ENCODE measurements around the gene TMC7. TPM values are rescaled to one million over a fixed set of nuclear protein-coding genes. Genes with fewer than 3 reads are reported as not detected.

The TMC7 gene
- total RNA-seq, 3 donors from 2014 or later = 5.4 to 12.4 (median 9.2) TPM

- no peak for ATAC-seq
- intact Hi-C loops (cut with DNase I, micrococcal nuclease) = no loop called here
These were observed 24.8 kb downstream of the TMC7 start for GRCh38 chr16:19008245-19009169.

DNA sequence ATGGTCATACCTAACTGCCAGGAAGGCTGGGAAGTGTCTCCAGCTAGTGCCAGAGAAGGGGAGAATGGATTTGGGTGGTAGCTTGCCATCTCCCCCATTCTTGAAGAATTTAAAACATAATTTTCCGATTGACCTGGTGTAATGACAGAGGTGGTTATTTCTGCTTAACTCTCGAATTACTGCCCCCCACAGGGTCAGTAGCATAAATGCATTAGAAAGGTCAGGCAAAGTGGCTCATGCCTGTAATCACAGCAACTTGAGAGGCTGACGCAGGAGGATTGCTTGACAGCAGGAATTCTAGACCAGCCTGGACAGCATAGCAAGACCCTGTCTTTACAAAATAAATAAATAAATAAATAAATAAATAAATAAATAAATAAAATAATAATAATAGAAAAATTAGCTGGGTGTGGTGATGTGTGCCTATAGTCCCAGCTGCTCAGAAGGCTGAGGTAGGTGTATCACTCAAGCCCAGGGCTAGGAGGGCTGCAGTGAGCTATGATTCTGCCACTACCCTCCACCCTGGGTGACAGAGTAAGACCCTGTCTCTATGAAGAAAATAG, 27.5 kb downstream of the TMC7 start:
- H3K36me3 ChIP-seq (ENCODE audit: low read depth) = no peaks in the 10 kb centered on the region
- no peak overlapping the region for H3K4me3 ChIP-seq
- no peak for DNase-seq
- H3K4me1 ChIP-seq (ENCODE audit: low read depth) = no peaks in the 10 kb centered on the region
- no peak for ATAC-seq
- no peak for TF ChIP-seq CTCF (IDR thresholded peaks at IDR 0.05)
- intact Hi-C loops (cut with DNase I, micrococcal nuclease) = no loop called here
- H3K9me3 ChIP-seq = peaks cover 8% of the 10 kb centered on the region

More at GRCh38 chr16:19008245-19009169, 24.8 kb downstream of the TMC7 start:
- no peaks in the 10 kb centered on the region for H3K36me3 ChIP-seq (ENCODE audit: low read depth)
- peaks cover 8% of the 10 kb centered on the region for H3K9me3 ChIP-seq
- no peaks in the 10 kb centered on the region for H3K4me1 ChIP-seq (ENCODE audit: low read depth)
- H3K4me3 ChIP-seq = no peak overlapping the region
- no peak for DNase-seq
- no peak for TF ChIP-seq CTCF (IDR thresholded peaks at IDR 0.05)

DNA sequence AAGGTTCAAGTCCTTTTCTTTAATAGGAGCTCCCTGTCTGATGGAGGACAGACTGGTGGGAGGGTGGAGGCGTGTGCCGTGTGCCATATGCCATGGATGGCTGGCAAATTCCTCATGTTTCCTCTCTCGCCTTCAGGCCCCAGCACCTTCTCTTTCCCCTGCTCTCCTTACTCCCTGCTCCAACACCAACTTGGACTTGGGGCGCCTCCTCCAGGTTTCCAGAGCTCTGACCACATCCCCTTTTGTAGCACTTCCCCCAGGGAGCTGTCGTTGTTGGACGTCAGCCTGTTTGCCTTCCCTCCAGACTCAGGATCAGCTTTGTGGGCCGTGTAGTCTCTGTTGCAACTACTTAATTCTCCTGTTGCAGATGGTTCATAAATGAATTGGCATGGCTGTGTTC, 30.7 kb downstream of the TMC7 start:
- no peak for TF ChIP-seq CTCF (IDR thresholded peaks at IDR 0.05)
- peak in 1 of 3 donors; percentile 36 for DNase-seq
- Histone ChIP-seq H3K4me1 (ENCODE audit: low read depth) (no peaks in the 10 kb centered on the region), H3K9me3 (peaks cover 8% of the 10 kb centered on the region), H3K36me3 (ENCODE audit: low read depth) (no peaks in the 10 kb centered on the region), H3K4me3 (no peak overlapping the region)
- peak; percentile 63 for ATAC-seq
- intact Hi-C loops (cut with DNase I, micrococcal nuclease) = no loop called here

- intact Hi-C loops (cut with DNase I, micrococcal nuclease) = no loop called here
- Histone ChIP-seq H3K4me1 (ENCODE audit: low read depth) (no peaks in the 10 kb centered on the region), H3K9me3 (no peaks in the 10 kb centered on the region), H3K36me3 (ENCODE audit: low read depth) (no peaks in the 10 kb centered on the region), H3K4me3 (no peak overlapping the region)
- no peak for TF ChIP-seq CTCF (IDR thresholded peaks at IDR 0.05)
- no peak for ATAC-seq
- no peak for DNase-seq
These were observed 33.4 kb downstream of the TMC7 start for GRCh38 chr16:19017179-19017578.

DNA sequence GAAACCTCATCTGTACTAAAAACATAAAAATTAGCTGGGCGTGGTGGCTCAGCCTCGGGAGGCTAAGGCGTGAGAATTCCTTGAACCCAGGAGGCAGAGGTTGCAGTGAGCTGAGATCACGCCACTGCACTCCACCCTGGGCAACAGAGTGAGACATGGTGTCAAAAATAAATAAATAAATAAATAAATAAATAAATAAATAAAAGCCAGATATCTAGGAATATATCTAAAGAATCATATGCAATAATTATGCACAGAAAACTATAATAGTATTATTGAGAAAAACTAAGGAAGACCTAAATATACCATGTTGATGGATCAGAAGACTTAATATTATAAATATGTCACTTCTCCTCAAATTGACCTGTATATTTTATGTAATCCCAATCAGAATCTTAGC, 37.0 kb downstream of the TMC7 start:
- DNase-seq (no peak), ATAC-seq (no peak)
- Histone ChIP-seq H3K9me3 (no peaks in the 10 kb centered on the region), H3K4me1 (ENCODE audit: low read depth) (no peaks in the 10 kb centered on the region), H3K4me3 (no peak overlapping the region), H3K36me3 (ENCODE audit: low read depth) (no peaks in the 10 kb centered on the region)
- intact Hi-C loops (cut with DNase I, micrococcal nuclease) = no loop called here
- no peak for TF ChIP-seq CTCF (IDR thresholded peaks at IDR 0.05)

Measured in mucosa of descending colon (tissue), 3 donors.